GM13976 (cell line): ENCODE measurements around the gene GIT2.

ENCODE experiments used
- DNase-seq: peaks from one replicate; pipeline ENCODE4 v3.0.0; 2012; ENCODE audit warnings: low spot score
- in situ Hi-C: fragments of 300-500 bp; cut with MboI; formaldehyde crosslinking; loops from one replicate; pipeline ENCODE4 v1.12.0; 2022; ENCODE audit warnings: low sequenced_read_pairs, mixed read lengths, inconsistent platforms; ENCODE audit not compliant: unreplicated experiment
- TF ChIP-seq, protein P1 (sequence below): IDR thresholded peaks from 2 replicates; pipeline ENCODE4 v1.5.1; 2012; ENCODE audit warnings: borderline replicate concordance, mild to moderate bottlenecking; ENCODE audit not compliant: insufficient read depth; ENCODE audit errors: extremely low read depth, missing control alignments, control extremely low read depth

Gene GIT2

DNA sequence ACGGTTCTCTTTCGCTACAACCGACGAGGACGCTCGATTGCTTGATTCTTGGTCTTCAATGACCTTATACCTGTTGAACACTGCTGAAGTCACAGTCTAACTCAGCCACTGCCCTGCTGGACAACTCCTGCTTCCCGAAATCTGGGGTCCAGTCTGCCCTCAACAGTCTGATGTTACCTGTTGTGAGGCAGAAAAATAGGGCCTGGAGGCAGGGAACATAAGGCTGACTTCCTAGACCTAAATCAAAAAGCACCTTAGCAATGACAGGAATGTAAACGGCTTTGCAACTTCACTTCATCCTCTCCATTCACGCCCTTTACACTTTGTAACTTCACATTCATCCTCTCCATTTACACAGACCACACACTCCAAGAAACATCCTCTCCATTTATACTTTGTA lies 115.2 kb downstream of the GIT2 start:
- no peak for DNase-seq
- TF ChIP-seq, protein P1, sequence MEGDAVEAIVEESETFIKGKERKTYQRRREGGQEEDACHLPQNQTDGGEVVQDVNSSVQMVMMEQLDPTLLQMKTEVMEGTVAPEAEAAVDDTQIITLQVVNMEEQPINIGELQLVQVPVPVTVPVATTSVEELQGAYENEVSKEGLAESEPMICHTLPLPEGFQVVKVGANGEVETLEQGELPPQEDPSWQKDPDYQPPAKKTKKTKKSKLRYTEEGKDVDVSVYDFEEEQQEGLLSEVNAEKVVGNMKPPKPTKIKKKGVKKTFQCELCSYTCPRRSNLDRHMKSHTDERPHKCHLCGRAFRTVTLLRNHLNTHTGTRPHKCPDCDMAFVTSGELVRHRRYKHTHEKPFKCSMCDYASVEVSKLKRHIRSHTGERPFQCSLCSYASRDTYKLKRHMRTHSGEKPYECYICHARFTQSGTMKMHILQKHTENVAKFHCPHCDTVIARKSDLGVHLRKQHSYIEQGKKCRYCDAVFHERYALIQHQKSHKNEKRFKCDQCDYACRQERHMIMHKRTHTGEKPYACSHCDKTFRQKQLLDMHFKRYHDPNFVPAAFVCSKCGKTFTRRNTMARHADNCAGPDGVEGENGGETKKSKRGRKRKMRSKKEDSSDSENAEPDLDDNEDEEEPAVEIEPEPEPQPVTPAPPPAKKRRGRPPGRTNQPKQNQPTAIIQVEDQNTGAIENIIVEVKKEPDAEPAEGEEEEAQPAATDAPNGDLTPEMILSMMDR, result no peak
- in situ Hi-C loops, result no loop called here

DNA sequence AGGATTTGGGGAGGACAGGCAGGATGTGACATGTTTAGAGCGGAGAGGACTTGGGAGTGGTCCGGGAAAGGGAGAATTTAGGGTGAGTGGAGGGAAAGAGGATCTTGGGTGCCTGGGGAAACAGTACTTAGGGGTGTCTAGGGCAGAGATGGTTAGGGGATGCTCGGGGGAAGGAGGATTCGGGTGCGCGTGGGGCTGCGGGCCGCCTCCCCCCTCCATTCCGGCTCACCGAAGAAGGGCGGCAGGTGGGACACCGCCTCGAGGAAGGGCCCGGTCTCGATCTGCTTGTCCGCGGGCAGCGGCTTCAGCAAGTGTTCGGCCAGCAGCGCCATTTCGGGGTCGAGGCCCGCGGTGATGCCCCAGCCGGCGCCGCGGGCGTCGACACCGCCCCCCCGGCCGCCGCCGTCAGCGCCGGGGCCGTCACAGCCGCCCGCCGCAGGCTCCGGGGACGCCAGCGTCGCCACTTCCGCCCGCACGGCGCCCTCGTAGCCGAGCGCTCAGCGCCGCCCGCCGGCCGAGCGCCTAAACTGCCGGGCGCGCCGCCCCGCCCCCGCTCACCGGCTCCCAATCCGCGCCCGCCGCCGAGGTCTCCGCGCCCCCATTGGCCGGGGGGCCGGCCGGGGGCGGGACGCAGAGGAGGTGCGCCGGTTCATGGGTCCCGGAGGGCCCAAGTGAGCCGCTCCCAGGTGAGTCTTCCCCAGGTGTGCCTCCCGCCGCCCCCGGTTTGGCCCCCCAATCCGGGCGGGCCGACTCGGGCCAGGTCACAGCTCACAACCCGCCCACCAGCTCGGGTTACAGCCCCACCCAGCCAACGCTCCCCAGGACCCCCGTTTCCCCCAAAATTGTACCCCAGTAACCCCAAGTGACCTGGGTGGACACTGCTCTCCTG lies 115.9 kb downstream of the GIT2 start, which contains the start of gene GLTP:
TSS of gene GLTP (minus strand) at position 499 of the 889 bp plus-strand sequence. CDS start at position 332, 167 bp downstream.
- peak; percentile 98 for DNase-seq
- TF ChIP-seq, protein P1, result peak; percentile 96
- in situ Hi-C loops, result no loop called here
